Esophagus muscularis mucosa (tissue), 4 donors: Measurements from ENCODE around the gene SV2A.

Experiments used
- EP300 ChIP-seq: sonication (generic); formaldehyde crosslinking; IDR thresholded peaks from one replicate; pipeline ENCODE4 v1.6.1; 2017; ENCODE audit warnings: antibody characterized with exemption
- POLR2AphosphoS5 ChIP-seq, 2 donors: sonication (generic); formaldehyde crosslinking; IDR thresholded peaks; one replicate each; pipeline ENCODE4 v1.6.1; 2017; ENCODE audit warnings: antibody characterized with exemption in 2 of 2
- TF ChIP-seq, protein P1 (sequence below), 3 experiments: fragments of 200-600 bp in 2 of 3; fragments of 450-650 bp in 1 of 3; sonication (generic) in 2 of 3; IDR thresholded peaks; one replicate each; pipeline ENCODE4 v1.5.1; 2017 to 2019; ENCODE audit warnings: antibody characterized with exemption in 3 of 3, mild to moderate bottlenecking in 2 of 3, moderate library complexity in 1 of 3

DNA sequence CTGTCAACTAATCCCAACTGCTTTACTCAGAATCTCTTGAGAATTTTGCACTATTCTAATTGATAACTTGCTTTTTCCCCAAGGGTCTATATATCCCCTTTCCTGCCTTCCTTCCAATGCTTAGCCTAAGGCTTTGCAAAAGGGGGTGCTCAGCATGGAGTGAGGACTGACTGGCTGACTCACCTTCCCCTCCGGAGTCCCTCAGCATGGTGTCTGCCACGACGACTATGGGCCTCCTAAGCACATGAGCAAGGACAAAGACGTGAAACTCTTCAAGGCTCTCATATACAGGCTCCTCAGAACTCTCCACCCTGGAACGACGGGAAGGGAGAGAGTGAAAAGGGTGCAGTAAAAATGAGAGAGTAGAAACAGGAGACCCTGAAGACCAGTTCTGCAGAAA lies 32.3 kb upstream of the SV2A start:
- TF ChIP-seq, protein P1, sequence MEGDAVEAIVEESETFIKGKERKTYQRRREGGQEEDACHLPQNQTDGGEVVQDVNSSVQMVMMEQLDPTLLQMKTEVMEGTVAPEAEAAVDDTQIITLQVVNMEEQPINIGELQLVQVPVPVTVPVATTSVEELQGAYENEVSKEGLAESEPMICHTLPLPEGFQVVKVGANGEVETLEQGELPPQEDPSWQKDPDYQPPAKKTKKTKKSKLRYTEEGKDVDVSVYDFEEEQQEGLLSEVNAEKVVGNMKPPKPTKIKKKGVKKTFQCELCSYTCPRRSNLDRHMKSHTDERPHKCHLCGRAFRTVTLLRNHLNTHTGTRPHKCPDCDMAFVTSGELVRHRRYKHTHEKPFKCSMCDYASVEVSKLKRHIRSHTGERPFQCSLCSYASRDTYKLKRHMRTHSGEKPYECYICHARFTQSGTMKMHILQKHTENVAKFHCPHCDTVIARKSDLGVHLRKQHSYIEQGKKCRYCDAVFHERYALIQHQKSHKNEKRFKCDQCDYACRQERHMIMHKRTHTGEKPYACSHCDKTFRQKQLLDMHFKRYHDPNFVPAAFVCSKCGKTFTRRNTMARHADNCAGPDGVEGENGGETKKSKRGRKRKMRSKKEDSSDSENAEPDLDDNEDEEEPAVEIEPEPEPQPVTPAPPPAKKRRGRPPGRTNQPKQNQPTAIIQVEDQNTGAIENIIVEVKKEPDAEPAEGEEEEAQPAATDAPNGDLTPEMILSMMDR (IDR thresholded peaks at IDR 0.05): no peak
- TF ChIP-seq EP300 (no peak), POLR2AphosphoS5 (IDR thresholded peaks at IDR 0.05) (no peak)
